C4-2B (cell line): ENCODE results near the gene ZBTB7B.

Source experiments
- H3K27ac ChIP-seq: fragments of 450-650 bp; 2 replicates; pipeline ENCODE4 v1.5.1; 2017
- CTCF ChIP-seq: fragments of 450-650 bp; conservative IDR thresholded peaks from 2 replicates; pipeline ENCODE4 v1.5.1; 2017; ENCODE audit warnings: mild to moderate bottlenecking
- ZFX ChIP-seq: fragments of 450-650 bp; IDR thresholded peaks from 2 replicates; pipeline ENCODE4 v1.6.1; 2017

ZBTB7B gene

GRCh38 chr1:155007251-155007828, 4.7 kb downstream of the ZBTB7B start:
- TF ChIP-seq ZFX (peak; percentile 66; the same call in 1 of the 2 replicates), CTCF (no peak)
- peak overlapping the region; percentile 99 for H3K27ac ChIP-seq

- H3K27ac ChIP-seq: peak overlapping the region; percentile 99
Observed at GRCh38 chr1:155008015-155008941, 5.7 kb downstream of the ZBTB7B start.

GRCh38 chr1:155009221-155009711, 6.7 kb downstream of the ZBTB7B start:
- H3K27ac ChIP-seq: peak overlapping the region; percentile 99
- TF ChIP-seq ZFX (no peak), CTCF (no peak)

More at GRCh38 chr1:155008015-155008941, 5.7 kb downstream of the ZBTB7B start:
- TF ChIP-seq CTCF: no peak
- no peak for TF ChIP-seq ZFX

- TF ChIP-seq ZFX: no peak
- no peak for TF ChIP-seq CTCF
- H3K27ac ChIP-seq: peak overlapping the region; percentile 99
Observed at GRCh38 chr1:155009742-155010141, 7.1 kb downstream of the ZBTB7B start.

- peak overlapping the region; percentile 6 for H3K27ac ChIP-seq
- TF ChIP-seq CTCF (no peak), ZFX (no peak)
Observed at GRCh38 chr1:155010211-155010918, 7.8 kb downstream of the ZBTB7B start.

GRCh38 chr1:155011004-155011416, 8.4 kb downstream of the ZBTB7B start:
- TF ChIP-seq CTCF (no peak), ZFX (no peak)
- peak overlapping the region; percentile 6 for H3K27ac ChIP-seq
